H7 (cell line): Measurements from ENCODE around the gene IRS2. TPM values are rescaled to one million over a fixed set of nuclear protein-coding genes. Genes with fewer than 3 reads are reported as not detected.

Experiments used
- DNase-seq: peaks from one replicate; pipeline ENCODE4 v3.0.0; 2012
- H3K27me3 ChIP-seq: 2 replicates; pipeline ENCODE4 v1.6.0; 2011; ENCODE audit warnings: mild to moderate bottlenecking, low read length; ENCODE audit not compliant: control insufficient read depth, insufficient read depth
- H3K36me3 ChIP-seq: replicated peaks from 2 replicates; pipeline ENCODE4 v1.5.1; 2011; ENCODE audit warnings: low read length; ENCODE audit not compliant: control insufficient read depth, insufficient read depth
- H3K4me3 ChIP-seq: 2 replicates; pipeline ENCODE4 v1.5.1; 2011; ENCODE audit warnings: low read depth, mild to moderate bottlenecking, control low read depth, low read length, moderate library complexity; ENCODE audit not compliant: insufficient read depth
- total RNA-seq: library from RNA; depleted of rRNA; stranded (reverse); fragments of >200 nt; shearing (Covaris generic); gene quantifications from 2 replicates; pipeline ENCODE4 v1.2.3, GENCODE V29; 2014

The IRS2 gene
- total RNA-seq, 1 experiment from 2014 or later = 4.3 TPM

DNA sequence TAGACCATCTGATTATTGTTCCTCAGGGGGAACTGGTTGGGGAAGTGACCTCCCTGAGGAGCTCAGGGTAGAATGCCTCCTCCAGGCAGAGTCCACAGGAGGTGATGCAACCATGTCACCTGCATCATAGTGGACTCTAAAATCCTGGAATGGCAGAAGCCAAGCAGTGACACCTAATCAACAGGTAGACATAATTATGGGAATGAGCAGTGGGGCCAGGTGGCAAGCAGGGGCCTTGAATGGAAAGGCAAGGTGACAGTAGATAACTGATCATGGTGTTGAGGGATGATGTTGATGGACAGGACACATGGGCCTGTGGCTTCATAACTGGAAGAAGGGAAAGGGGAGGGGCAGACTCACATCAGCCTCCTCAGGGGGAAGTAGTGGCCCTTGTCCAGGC is 27.3 kb upstream of the IRS2 start:
- H3K4me3 ChIP-seq = no peak overlapping the region
- H3K27me3 ChIP-seq = no peaks in the 10 kb centered on the region
- H3K36me3 ChIP-seq = no peaks in the 10 kb centered on the region
- DNase-seq = no peak

- Histone ChIP-seq H3K4me3 (no peak overlapping the region), H3K36me3 (no peaks in the 10 kb centered on the region), H3K27me3 (no peaks in the 10 kb centered on the region)
- peak; percentile 42 for DNase-seq
These were observed 26.0 kb upstream of the IRS2 start for GRCh38 chr13:109812382-109812781.

- H3K36me3 ChIP-seq = no peaks in the 10 kb centered on the region
- no peaks in the 10 kb centered on the region for H3K27me3 ChIP-seq
- DNase-seq = no peak
- no peak overlapping the region for H3K4me3 ChIP-seq
These were observed 24.6 kb upstream of the IRS2 start for GRCh38 chr13:109810761-109811510.

- Histone ChIP-seq H3K27me3 (no peaks in the 10 kb centered on the region), H3K4me3 (no peak overlapping the region), H3K36me3 (no peaks in the 10 kb centered on the region)
- DNase-seq = no peak
These were observed 23.0 kb upstream of the IRS2 start for GRCh38 chr13:109809216-109809932.

- Histone ChIP-seq H3K4me3 (no peak overlapping the region), H3K36me3 (no peaks in the 10 kb centered on the region), H3K27me3 (no peaks in the 10 kb centered on the region)
- no peak for DNase-seq
These were observed 21.0 kb upstream of the IRS2 start for GRCh38 chr13:109807345-109807744.

GRCh38 chr13:109804654-109805053 is 18.3 kb upstream of the IRS2 start:
- Histone ChIP-seq H3K27me3 (no peaks in the 10 kb centered on the region), H3K36me3 (no peaks in the 10 kb centered on the region), H3K4me3 (no peak overlapping the region)
- DNase-seq = peak; percentile 42

- H3K27me3 ChIP-seq = no peaks in the 10 kb centered on the region
- no peaks in the 10 kb centered on the region for H3K36me3 ChIP-seq
- H3K4me3 ChIP-seq = no peak overlapping the region
- DNase-seq = no peak
These were observed 17.4 kb upstream of the IRS2 start for GRCh38 chr13:109803825-109804224.

DNA sequence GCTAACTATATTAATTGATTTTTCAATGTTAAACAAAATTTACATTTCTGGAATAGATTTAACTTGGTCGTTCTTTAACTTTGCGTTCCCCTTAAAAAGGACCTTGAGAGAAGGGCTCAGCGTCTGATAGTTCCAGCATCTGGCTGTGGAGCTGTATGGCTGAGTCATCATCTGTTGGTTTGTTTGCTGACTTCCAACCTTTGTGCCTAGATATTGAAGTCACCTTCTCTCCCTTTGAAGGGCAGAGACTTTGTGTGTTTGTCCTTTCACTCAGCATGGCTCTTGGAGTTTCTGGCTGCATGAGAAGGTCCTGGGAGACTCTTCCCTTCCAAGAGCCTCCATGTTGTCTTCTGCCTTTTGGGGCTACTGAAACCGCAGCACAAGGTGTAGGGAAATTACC is 16.6 kb upstream of the IRS2 start:
- no peaks in the 10 kb centered on the region for H3K36me3 ChIP-seq
- H3K4me3 ChIP-seq = no peak overlapping the region
- DNase-seq = no peak
- no peaks in the 10 kb centered on the region for H3K27me3 ChIP-seq

DNA sequence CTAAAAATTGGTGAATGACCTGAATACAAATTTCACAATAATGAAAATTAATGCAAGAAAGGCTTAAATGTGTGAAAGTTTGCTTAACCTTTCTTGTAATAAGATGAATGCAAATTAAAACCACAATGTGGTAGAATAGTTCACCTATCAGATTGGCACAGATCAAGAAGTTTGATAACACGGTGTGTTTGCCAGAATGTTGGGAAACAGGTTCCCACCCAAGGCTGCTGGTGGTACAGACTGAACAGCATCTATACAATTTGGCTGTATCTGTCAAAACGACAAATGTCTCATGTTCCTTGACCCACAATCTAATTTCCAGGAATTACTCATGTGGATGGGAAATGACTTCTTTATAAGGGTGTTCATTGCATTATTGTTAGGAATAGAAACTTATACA is 8.6 kb upstream of the IRS2 start:
- no peak for DNase-seq
- H3K27me3 ChIP-seq = no peaks in the 10 kb centered on the region
- H3K4me3 ChIP-seq = no peak overlapping the region
- no peaks in the 10 kb centered on the region for H3K36me3 ChIP-seq

GRCh38 chr13:109794095-109794494 is 7.7 kb upstream of the IRS2 start:
- no peak for DNase-seq

DNA sequence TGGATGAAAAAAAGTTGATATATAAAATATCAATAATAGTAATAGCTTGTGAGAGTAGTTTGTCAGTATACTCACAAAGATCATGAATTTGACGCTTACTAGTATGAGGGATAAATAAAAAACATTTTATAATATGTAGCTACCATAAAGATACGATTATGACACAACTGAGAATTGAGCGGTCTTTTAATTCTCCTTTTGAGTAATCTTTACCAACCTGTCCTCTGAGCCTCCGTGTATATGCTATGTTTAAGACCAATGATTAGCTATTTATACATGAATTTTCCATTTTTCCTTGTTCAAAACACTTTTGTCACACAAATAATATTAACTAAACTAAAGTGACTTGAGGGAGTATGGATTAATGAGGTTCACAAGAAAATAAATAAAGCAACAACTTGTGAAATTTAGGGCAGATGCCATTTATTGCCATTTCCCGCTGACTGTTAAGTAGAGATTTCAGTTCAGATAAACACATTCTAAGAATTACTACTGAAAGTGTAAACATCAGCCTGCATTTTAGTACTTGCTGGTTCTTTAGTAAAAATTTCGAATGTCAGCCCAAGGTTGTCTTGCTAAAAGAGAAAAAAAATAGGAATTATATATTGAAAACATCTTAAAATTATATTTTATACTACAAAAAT is 6.2 kb upstream of the IRS2 start:
- no peaks in the 10 kb centered on the region for H3K27me3 ChIP-seq
- H3K36me3 ChIP-seq = no peaks in the 10 kb centered on the region
- H3K4me3 ChIP-seq = no peak overlapping the region
- DNase-seq = no peak

More at GRCh38 chr13:109794095-109794494, 7.7 kb upstream of the IRS2 start:
- H3K27me3 ChIP-seq = no peaks in the 10 kb centered on the region
- no peak overlapping the region for H3K4me3 ChIP-seq
- no peaks in the 10 kb centered on the region for H3K36me3 ChIP-seq

DNA sequence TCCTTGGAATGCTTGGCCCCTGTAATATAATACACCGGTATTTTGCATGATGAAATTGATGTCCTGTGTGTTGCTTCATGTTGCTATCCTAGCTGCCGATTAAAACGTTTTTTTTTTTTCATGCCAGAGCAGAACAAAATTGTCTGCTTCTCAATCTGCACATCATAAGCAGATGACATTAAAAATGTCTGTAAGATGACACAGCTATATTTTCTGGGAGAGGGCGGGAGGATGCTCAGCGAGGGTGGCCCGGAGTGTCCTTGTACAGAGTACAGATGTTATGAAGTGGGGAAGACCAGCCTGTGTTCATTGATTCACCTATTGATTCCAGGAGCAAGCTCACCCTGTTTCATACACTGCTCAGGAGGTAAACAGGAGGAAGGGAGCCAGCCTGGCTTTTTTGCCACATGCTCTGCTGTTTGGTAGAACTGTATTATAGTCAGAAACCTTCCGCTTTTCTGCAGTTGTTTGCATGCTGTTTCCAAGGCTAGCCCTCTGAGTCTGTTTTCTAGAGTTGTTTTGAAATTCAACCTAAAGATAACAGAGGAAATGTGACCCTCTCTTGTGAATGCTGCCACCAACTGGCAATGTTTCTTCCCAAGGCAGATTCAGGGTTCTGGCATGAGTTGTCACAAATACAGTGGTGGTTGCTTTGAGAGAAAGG is 4.7 kb upstream of the IRS2 start:
- DNase-seq = peak; percentile 64
- Histone ChIP-seq H3K27me3 (no peaks in the 10 kb centered on the region), H3K36me3 (no peaks in the 10 kb centered on the region), H3K4me3 (no peak overlapping the region)

GRCh38 chr13:109790086-109790485 is 3.7 kb upstream of the IRS2 start:
- DNase-seq = no peak
- no peaks in the 10 kb centered on the region for H3K36me3 ChIP-seq
- no peak overlapping the region for H3K4me3 ChIP-seq
- peaks cover 2% of the 10 kb centered on the region; the same call in 1 of the 2 replicates for H3K27me3 ChIP-seq

GRCh38 chr13:109789262-109789661 is 2.9 kb upstream of the IRS2 start:
- DNase-seq = no peak
- H3K4me3 ChIP-seq = no peak overlapping the region
- no peaks in the 10 kb centered on the region for H3K36me3 ChIP-seq
- peaks cover 6% of the 10 kb centered on the region; the same call in 1 of the 2 replicates for H3K27me3 ChIP-seq
